Stomach (tissue), 9 donors: ENCODE data around the gene LPIN3. TPM values are rescaled to one million over a fixed set of nuclear protein-coding genes. Genes with fewer than 3 reads are reported as not detected.
"Not testable (repeated sequence)": the region's sequence is repeated elsewhere in the genome, so short reads cannot be mapped to it uniquely, and the experiment has no call there.

Experiments
- DNase-seq, 2 donors: peaks; one replicate each; pipeline versions ENCODE4 v3.0.0 to v3.0.0-alpha.2; 2013 to 2019
- H3K27ac ChIP-seq, 5 donors: fragments of 200-600 bp in 4 of 5; sonication (generic) in 4 of 5; one replicate each; pipeline ENCODE4 v1.5.1; 2013 to 2019; ENCODE audit warnings: mild to moderate bottlenecking in 1 of 5, moderate library complexity in 1 of 5
- H3K27me3 ChIP-seq, 3 donors: fragments of 200-600 bp; sonication (generic); one replicate each; pipeline ENCODE4 v1.5.1; 2017 to 2019; ENCODE audit warnings: mixed run types in 1 of 3
- H3K36me3 ChIP-seq, 4 donors: fragments of 200-600 bp; sonication (generic); 1 replicate in 3 of 4; 2 replicates in 1 of 4; pipeline ENCODE4 v1.5.1; 2016 to 2019
- H3K4me1 ChIP-seq, 4 donors: fragments of 200-600 bp; sonication (generic); one replicate each; pipeline ENCODE4 v1.5.1; 2016 to 2019
- H3K4me3 ChIP-seq, 4 donors: fragments of 200-600 bp; sonication (generic) in 3 of 4; one replicate each; pipeline ENCODE4 v1.5.1; 2016 to 2019; ENCODE audit warnings: mild to moderate bottlenecking in 1 of 4
- H3K9me3 ChIP-seq, 4 donors: fragments of 200-600 bp; sonication (generic); one replicate each; pipeline ENCODE4 v1.5.1; 2016 to 2019
- EP300 ChIP-seq: sonication (generic); formaldehyde crosslinking; IDR thresholded peaks from one replicate; pipeline ENCODE4 v1.6.1; 2017; ENCODE audit warnings: antibody characterized with exemption
- POLR2A ChIP-seq, 4 donors: fragments of 450-650 bp; IDR thresholded peaks; one replicate each; pipeline ENCODE4 v1.6.1; 2016; ENCODE audit warnings: antibody characterized with exemption in 4 of 4, control low read depth in 2 of 4, mild to moderate bottlenecking in 1 of 4, moderate library complexity in 1 of 4
- POLR2AphosphoS5 ChIP-seq, 3 donors: sonication (generic); formaldehyde crosslinking; IDR thresholded peaks; one replicate each; pipeline ENCODE4 v1.6.1; 2016; ENCODE audit warnings: antibody characterized with exemption in 3 of 3
- WGBS, 5 donors: extraction: QIAGEN DNeasy Blood & Tissue Kit in 3 of 5; methylation state at CpG; one replicate each; pipeline versions ENCODE4 v1.1.5 to v1.1.7; 2013 to 2018; 5-methylcytosine and 5-hydroxymethylcytosine counted together
- intact Hi-C: fragments of 100-400 bp; cut with DNase I; formaldehyde crosslinking; loops from one replicate; pipeline ENCODE4 v1.15.1; 2023; ENCODE audit warnings: low total_unique reads
- polyA plus RNA-seq, 3 donors: library from polyadenylated mRNA; stranded (reverse); fragments of 200-250 nt; gene quantifications; one replicate each; pipeline ENCODE4 v1.2.3, GENCODE V29; 2013
- total RNA-seq, 5 donors: library from RNA; depleted of rRNA; stranded (reverse); fragments of >200 nt; gene quantifications; one replicate each; pipeline versions ENCODE4 v1.1.0 to v1.2.3, GENCODE V29; 2014 to 2016
- TF ChIP-seq, protein P1 (sequence below), 7 experiments: fragments of 450-650 bp in 4 of 7; fragments of 200-600 bp in 3 of 7; sonication (generic) in 3 of 7; IDR thresholded peaks; one replicate each; pipeline ENCODE4 v1.5.1; 2016 to 2019; ENCODE audit warnings: antibody characterized with exemption in 7 of 7, control low read depth in 2 of 7, mild to moderate bottlenecking in 1 of 7
- donor health status: healthy with polysubstance abuse.
- donor health status: Bipolar disorder and iron deficiency.
- donor health status: healthy.

The LPIN3 gene
- total and polyA plus RNA-seq, 8 donors, result 5.7 to 289 (median 21.5) TPM

DNA sequence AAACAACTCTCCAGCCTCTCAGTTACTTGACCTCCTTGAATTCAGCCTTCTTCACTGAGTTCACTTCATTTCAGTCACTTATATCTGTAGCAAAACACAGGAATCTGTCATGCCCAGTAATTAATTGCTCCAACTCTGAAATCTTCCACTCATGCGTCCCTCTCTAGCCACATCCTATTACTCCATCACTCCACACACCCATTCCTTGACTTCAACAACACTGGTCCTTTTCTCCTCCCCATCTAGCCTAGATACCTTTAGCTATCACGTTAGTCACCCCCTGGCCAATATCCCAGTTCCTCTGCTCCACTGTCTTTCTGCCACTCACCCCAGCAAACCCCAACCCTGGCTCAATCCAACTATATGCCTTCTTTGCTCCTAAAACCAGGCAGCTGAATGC lies 30.8 kb upstream of the LPIN3 start:
- no peak for DNase-seq

DNA sequence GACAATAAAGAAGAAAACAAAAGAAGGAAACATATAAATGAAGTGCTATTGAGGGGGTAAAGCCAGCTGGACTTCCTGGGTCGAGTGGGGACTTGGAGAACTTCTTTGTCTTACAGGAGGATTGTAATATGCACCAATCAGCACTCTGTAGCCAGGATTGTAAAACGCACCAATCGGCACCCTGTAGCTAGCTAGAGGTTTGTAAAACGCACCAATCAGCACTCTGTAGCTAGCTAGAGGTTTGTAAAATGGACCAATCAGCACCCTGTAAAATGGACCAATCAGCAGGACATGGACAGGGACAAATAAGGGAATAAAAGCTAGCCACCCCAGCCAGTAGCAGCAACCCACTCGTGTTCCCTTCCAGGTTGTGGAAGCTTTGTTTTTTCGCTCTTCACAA lies 28.6 kb upstream of the LPIN3 start:
- H3K27ac ChIP-seq, H3K4me3 ChIP-seq, H3K27me3 ChIP-seq, H3K36me3 ChIP-seq, DNase-seq, H3K9me3 ChIP-seq, intact Hi-C loops: not testable (repeated sequence)
- peaks cover 11 to 65% (median 44%) of the 10 kb centered on the region in 4 donors for H3K4me1 ChIP-seq
- WGBS, 5 donors, result 91 to 96% (median 94%) methylated on average over 6 of the region's 6 CpGs

More for the DNA sequence above, 30.8 kb upstream of the LPIN3 start:
- H3K27me3 ChIP-seq, result no peaks in the 10 kb centered on the region
- TF ChIP-seq EP300, result no peak
- intact Hi-C loops, result no loop called here
- no peaks in the 10 kb centered on the region for H3K9me3 ChIP-seq
- H3K4me1 ChIP-seq, result peaks cover 0 to 46% (median 29%) of the 10 kb centered on the region in 4 donors
- H3K4me3 ChIP-seq, result no peak overlapping the region
- peak overlapping the region in 4 of 5 donors; percentile 36 to 70 (median 48) for H3K27ac ChIP-seq
- WGBS, 5 donors, result 54 to 81% (median 70%) methylated on average over 2 of the region's 2 CpGs
- H3K36me3 ChIP-seq, result peaks cover 0 to 8% (median 2%) of the 10 kb centered on the region in 4 donors

DNA sequence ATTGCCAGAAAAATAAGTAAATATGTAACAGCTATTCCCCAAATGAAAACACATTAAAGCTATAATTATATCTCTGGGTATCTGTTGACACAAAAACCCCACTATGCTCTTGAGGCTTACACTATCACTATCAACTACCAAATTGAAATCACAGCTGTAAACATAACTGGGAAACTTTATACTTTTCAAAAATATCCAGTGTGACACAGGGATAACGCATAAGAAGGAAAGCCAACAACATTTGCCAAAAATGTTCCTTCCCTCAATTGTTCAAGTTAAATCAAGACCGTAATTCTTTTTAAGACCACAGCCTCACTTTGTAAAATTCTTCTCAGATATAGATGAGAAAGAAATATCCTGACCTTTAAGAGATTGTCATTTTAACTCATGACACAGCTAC lies 26.2 kb upstream of the LPIN3 start:
- DNase-seq, result no peak
- Histone ChIP-seq H3K9me3 (no peaks in the 10 kb centered on the region), H3K4me3 (no peak overlapping the region), H3K4me1 (peaks cover 11 to 51% (median 28%) of the 10 kb centered on the region in 4 donors), H3K36me3 (peaks cover 0 to 8% (median 2%) of the 10 kb centered on the region in 4 donors), H3K27ac (peak overlapping the region in 4 of 5 donors; percentile 89 to 94 (median 92)), H3K27me3 (no peaks in the 10 kb centered on the region)
- intact Hi-C loops, result no loop called here
- TF ChIP-seq POLR2AphosphoS5 (IDR thresholded peaks at IDR 0.05) (no peak), EP300 (no peak), POLR2A (IDR thresholded peaks at IDR 0.05) (no peak)
- TF ChIP-seq, protein P1, sequence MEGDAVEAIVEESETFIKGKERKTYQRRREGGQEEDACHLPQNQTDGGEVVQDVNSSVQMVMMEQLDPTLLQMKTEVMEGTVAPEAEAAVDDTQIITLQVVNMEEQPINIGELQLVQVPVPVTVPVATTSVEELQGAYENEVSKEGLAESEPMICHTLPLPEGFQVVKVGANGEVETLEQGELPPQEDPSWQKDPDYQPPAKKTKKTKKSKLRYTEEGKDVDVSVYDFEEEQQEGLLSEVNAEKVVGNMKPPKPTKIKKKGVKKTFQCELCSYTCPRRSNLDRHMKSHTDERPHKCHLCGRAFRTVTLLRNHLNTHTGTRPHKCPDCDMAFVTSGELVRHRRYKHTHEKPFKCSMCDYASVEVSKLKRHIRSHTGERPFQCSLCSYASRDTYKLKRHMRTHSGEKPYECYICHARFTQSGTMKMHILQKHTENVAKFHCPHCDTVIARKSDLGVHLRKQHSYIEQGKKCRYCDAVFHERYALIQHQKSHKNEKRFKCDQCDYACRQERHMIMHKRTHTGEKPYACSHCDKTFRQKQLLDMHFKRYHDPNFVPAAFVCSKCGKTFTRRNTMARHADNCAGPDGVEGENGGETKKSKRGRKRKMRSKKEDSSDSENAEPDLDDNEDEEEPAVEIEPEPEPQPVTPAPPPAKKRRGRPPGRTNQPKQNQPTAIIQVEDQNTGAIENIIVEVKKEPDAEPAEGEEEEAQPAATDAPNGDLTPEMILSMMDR (IDR thresholded peaks at IDR 0.05), result no peak
- WGBS, 5 donors, result 53 to 76% (median 71%) methylated on average over 2 of the region's 2 CpGs

DNA sequence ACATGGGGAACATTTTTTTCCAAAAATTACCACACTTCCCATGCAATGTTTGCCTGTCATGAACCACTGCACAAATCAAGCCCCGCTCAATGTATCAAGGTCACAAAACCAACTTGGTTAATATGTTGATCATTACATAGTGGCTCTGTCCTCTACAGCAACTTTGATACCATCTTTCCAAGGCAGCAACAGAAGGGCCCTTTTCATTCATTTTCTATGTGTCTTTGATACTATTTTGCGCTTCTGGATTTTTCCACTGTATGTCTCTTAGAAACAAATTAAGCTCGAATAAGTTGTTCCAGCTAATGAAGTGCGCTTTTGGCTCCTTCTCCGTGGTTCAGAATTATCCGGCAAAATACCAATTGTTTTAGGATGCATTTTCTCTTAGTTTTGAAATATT lies 24.6 kb upstream of the LPIN3 start:
- no peaks in the 10 kb centered on the region for H3K9me3 ChIP-seq
- peak overlapping the region; percentile 62 to 90 (median 82) for H3K4me3 ChIP-seq
- 55 to 76% (median 74%) methylated on average over 6 of the region's 6 CpGs for WGBS, 5 donors
- DNase-seq, result no peak
- intact Hi-C loops, result no loop called here
- no peak for TF ChIP-seq EP300
- TF ChIP-seq POLR2AphosphoS5 (IDR thresholded peaks at IDR 0.05), result no peak
- TF ChIP-seq, protein P1 (IDR thresholded peaks at IDR 0.05), result no peak
- TF ChIP-seq POLR2A (IDR thresholded peaks at IDR 0.05), result no peak
- H3K27ac ChIP-seq, result peak overlapping the region in 4 of 5 donors; percentile 89 to 94 (median 92)
- H3K36me3 ChIP-seq, result peaks cover 0 to 8% (median 2%) of the 10 kb centered on the region in 4 donors
- H3K4me1 ChIP-seq, result peaks cover 10 to 47% (median 25%) of the 10 kb centered on the region in 4 donors
- no peaks in the 10 kb centered on the region for H3K27me3 ChIP-seq

DNA sequence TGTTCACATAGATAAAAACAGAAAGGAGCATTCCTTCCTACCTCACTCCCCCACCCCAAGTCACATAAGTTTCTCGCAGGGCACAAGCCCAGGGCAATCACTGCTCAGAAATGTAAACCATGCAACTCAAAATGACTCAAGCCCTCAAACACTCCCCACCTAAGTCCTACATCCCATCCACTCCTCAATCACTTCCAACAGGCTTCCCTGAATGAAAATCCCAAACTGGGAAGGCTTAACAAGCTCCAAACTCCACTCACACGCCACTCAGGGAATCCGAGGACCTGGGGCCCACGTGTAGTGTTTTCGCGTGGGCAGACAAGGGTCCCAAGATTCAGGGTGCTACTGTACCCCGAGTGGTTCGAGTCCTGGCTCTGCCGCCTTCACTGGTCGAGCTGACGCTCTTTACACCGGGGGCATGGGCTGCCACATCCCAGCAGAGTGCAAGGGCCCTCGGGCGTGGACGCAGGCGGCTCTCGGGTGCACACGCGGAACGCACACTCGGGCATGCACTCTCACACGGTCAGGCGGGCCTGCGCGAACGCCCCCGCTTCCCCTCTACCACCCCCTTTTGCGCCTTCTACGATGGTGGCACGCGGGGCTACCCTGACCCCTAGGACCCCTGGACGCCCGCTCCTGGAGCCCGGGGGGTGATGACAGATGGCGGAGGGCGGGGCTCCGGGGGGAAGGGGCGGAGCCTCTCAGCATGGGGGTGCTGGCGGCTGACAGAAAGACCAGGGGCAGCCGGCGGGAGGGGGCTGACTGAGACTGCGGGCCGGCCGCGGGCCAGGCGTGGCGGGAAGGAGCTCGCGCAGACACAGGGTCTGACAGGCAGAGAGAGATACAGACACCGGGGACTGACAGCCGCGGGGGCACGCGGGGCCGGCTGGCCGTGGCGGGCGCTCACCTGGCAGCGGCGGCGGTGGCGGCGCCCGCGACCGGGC lies 23.7 kb upstream of the LPIN3 start:
- peaks cover 0 to 6% (median 2%) of the 10 kb centered on the region in 4 donors for H3K36me3 ChIP-seq
- peaks cover 10 to 48% (median 25%) of the 10 kb centered on the region in 4 donors for H3K4me1 ChIP-seq
- 2 to 4% (median 2%) methylated on average over 12 to 66 of the region's 66 CpGs for WGBS, 5 donors
- TF ChIP-seq POLR2AphosphoS5 (IDR thresholded peaks at IDR 0.05) (peak in 1 of 3 donors; percentile 49), POLR2A (IDR thresholded peaks at IDR 0.05) (no peak), EP300 (no peak)
- TF ChIP-seq, protein P1 (IDR thresholded peaks at IDR 0.05), result no peak
- DNase-seq, result peak; percentile 75 to 87
- H3K4me3 ChIP-seq, result peak overlapping the region; percentile 62 to 90 (median 82)
- intact Hi-C loops, result no loop called here
- peak overlapping the region; percentile 89 to 94 (median 92) for H3K27ac ChIP-seq
- H3K9me3 ChIP-seq, result no peaks in the 10 kb centered on the region
- no peaks in the 10 kb centered on the region for H3K27me3 ChIP-seq
